Fibroblast of the aortic adventitia (primary cell): ENCODE measurements around the gene PRKN. TPM values are rescaled to one million over a fixed set of nuclear protein-coding genes. Genes with fewer than 3 reads are reported as not detected.

ENCODE experiments used
- DNase-seq: peaks from one replicate; pipeline ENCODE4 v3.0.0-alpha.2; 2010; ENCODE audit warnings: low read depth
- H3K4me3 ChIP-seq: 2 replicates; pipeline ENCODE4 v1.5.1; 2011; ENCODE audit warnings: low read depth, mild to moderate bottlenecking, control low read depth, low read length, moderate library complexity
- total RNA-seq: library from RNA; depleted of rRNA; stranded (reverse); fragments of >200 nt; gene quantifications from 2 replicates; pipeline ENCODE4 v1.2.3, GENCODE V29; 2012; ENCODE audit warnings: low replicate concordance
- TF ChIP-seq, protein P1 (sequence below): IDR thresholded peaks from 2 replicates; pipeline ENCODE4 v1.5.1; 2011; ENCODE audit warnings: mild to moderate bottlenecking, low read length, control low read depth, inconsistent platforms; ENCODE audit not compliant: insufficient read depth

The PRKN gene
- total RNA-seq, 1 donor = 2.0 TPM

DNA sequence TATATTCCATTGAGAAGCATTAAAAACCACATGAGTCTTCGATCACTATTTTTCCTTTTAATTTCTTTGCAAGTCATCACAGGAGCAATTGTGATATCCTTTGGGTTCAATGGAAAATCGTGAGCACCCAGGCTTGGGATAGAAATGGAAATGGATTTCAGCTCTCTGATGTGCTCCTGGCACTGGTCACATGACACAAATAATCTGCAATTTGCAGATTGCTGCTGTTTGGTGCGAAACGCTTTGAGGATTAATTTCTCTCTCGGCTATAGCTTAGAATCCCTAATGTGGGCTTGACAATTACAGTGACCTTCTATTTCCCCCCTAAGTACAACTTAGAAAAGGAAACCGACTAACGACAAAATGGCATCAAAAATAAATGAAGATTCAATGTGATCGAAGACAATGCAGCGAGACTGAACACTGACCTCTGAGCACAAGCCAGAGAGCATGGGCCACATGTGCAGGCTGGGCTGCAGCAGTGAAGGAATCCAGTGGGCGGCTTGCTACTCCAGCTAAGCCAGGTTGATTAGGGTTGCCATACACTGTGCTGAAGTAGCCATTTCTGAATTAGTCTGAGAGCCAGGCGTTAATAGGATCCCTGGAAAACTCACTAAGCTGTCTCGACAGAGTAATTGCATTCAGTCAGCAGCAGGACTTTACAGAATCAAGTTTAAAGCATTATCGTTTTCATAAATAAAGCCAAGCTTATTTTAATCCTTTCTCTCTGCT is 1151.9 kb downstream of the PRKN start:
- TF ChIP-seq, protein P1, sequence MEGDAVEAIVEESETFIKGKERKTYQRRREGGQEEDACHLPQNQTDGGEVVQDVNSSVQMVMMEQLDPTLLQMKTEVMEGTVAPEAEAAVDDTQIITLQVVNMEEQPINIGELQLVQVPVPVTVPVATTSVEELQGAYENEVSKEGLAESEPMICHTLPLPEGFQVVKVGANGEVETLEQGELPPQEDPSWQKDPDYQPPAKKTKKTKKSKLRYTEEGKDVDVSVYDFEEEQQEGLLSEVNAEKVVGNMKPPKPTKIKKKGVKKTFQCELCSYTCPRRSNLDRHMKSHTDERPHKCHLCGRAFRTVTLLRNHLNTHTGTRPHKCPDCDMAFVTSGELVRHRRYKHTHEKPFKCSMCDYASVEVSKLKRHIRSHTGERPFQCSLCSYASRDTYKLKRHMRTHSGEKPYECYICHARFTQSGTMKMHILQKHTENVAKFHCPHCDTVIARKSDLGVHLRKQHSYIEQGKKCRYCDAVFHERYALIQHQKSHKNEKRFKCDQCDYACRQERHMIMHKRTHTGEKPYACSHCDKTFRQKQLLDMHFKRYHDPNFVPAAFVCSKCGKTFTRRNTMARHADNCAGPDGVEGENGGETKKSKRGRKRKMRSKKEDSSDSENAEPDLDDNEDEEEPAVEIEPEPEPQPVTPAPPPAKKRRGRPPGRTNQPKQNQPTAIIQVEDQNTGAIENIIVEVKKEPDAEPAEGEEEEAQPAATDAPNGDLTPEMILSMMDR = no peak
- no peak for DNase-seq
- no peak overlapping the region for H3K4me3 ChIP-seq

DNA sequence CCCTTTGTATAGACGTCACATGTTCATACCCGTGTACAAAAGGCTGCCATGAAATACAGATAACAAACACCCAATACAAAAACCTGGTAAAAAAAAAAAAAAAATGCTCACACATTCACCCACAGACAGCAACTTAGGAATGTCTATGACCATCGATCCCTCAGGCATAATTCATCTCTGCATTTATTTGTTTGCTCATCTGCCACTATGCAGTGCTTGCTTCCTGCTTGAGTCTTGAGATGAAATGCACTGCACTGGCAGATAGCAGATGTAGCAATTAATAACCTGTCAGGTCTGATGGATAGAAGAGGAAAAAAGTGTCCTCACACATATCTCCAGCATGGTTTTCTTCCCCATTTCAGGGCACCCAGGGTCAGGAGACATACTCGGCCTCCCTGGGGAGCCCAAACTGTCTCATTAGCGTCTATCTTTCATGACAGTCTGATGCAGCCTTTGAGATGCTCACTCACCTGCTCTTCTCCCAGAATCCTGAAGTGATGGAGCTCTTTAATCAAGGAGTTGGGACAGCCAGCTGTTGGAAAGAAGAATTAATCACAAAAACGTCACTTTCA is 1158.6 kb downstream of the PRKN start:
- no peak overlapping the region for H3K4me3 ChIP-seq
- TF ChIP-seq, protein P1 = no peak
- no peak for DNase-seq

DNA sequence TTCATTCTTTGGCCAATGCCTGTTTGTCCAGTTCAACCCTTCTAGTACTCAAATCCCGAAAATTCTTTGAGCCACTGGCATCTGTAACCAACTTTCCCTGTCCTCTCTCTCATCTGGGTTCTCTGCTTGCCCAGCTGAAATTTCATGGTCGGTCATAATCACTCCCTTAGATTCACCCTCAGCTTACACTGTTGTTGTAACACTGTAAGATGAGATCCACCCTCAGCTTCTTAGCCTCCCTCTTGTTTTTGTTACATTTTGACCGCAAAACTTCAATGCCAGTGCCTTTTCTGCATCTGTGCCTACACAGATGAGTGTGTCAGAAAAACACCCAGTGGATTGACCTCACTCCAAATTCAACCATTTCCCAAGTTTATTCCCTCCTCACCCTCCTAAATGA is 1162.6 kb downstream of the PRKN start:
- TF ChIP-seq, protein P1 = no peak
- no peak overlapping the region for H3K4me3 ChIP-seq
- DNase-seq = no peak

DNA sequence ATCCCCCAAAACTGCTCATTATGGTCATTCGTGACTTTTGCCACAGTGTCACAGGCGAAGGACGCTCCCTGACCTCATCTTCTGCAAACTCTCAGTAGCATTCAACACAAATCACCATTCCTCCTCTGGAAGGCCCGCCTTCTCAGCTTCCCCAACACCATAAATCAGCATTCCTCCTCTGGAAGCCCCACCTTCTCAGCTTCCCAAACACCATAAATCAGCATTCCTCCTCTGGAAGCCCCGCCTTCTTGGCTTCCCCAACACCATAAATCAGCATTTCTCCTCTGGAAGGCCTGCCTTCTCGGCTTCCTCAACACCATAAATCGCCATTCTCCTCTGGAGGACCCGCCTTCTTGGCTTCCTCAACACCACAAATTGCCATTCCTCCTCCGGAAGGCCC is 1165.7 kb downstream of the PRKN start:
- no peak for DNase-seq
- TF ChIP-seq, protein P1 = no peak
- no peak overlapping the region for H3K4me3 ChIP-seq

DNA sequence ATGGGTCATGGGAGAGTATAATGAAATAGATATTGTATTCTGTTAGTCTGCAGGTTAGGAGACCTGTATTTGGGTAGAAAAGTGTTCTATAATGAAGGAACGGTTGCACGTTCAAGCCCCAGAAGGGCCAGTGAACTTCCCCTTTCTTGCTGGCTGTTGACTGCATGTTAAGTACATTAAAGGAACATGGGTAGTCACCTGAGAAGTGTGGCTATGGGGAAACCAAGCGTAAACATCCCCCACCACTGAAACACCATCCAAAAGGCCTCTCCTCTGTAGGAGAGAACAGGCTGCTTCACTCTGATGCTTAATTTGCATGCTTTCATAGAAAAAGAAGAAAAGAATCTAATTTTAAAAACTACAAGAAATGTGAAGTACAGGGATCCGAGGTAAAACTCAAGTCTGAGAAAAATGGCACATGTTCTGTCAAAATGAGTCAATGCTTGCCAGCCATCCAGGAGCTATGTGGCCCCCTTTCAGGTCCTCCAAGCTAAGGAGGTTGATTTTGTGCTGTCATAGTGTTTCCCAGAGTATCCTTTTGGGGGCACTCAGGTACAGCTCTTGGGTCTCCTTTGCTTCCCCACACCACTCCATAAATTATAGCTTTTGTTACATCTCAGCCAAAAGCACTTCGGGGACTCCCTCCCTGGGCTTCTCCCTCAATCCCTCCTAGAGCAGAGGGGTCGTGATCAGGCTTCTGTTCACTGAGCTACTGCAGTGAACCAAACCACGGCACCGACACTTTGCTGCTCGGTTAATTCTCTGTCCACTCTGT is 1170.0 kb downstream of the PRKN start:
- DNase-seq = no peak
- no peak overlapping the region for H3K4me3 ChIP-seq
- TF ChIP-seq, protein P1 = no peak

DNA sequence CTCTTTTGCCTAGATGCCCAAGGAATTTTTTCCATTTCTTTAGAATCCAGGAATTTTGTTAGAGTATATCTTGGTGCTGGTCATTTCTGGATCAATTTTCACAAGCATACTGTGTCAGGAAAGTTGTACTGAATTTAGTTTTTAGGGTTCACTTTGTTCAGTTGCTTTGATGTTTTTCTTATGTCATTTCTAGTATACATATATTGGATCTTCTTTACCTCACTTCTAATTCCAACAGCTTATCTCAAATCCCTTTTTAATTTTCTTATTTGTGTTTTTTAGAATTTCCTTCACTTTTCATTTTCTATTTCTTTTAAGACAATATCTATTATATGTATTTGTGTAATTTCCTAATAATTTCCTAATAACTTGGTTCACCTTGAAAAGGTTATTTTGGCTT is 1172.7 kb downstream of the PRKN start:
- DNase-seq = no peak
- no peak overlapping the region for H3K4me3 ChIP-seq
- TF ChIP-seq, protein P1 = no peak
